Vagina (tissue), 2 donors: ENCODE results near the gene ZMIZ1. TPM values are rescaled to one million over a fixed set of nuclear protein-coding genes. Genes with fewer than 3 reads are reported as not detected.
A peak's percentile ranks its signal among the peaks of the same experiment; 100 is the strongest.

ENCODE experiments used
- DNase-seq, 2 donors: peaks; one replicate each; pipeline ENCODE4 v3.0.0-alpha.2; 2017; ENCODE audit errors: extremely low spot score in 2 of 2
- H3K27ac ChIP-seq: fragments of 200-600 bp; sonication (generic); one replicate; pipeline ENCODE4 v1.5.1; 2019
- H3K27me3 ChIP-seq: fragments of 200-600 bp; sonication (generic); one replicate; pipeline ENCODE4 v1.5.1; 2019
- H3K36me3 ChIP-seq, 2 donors: fragments of 200-600 bp; sonication (generic); one replicate each; pipeline ENCODE4 v1.5.1; 2017 to 2019
- H3K4me1 ChIP-seq: fragments of 200-600 bp; sonication (generic); one replicate; pipeline ENCODE4 v1.5.1; 2019
- H3K4me3 ChIP-seq, 2 donors: fragments of 200-600 bp; sonication (generic); 1 replicate in 1 of 2; 2 replicates in 1 of 2; pipeline ENCODE4 v1.5.1; 2016 to 2019
- H3K9me3 ChIP-seq: fragments of 200-600 bp; sonication (generic); one replicate; pipeline ENCODE4 v1.5.1; 2019
- CTCF ChIP-seq, 3 experiments: fragments of 450-650 bp in 2 of 3; fragments of 200-600 bp in 1 of 3; sonication (generic) in 1 of 3; IDR thresholded peaks; one replicate each; pipeline ENCODE4 v1.5.1; 2017 to 2019; ENCODE audit warnings: antibody characterized with exemption in 3 of 3, mild to moderate bottlenecking in 2 of 3, moderate library complexity in 2 of 3
- POLR2A ChIP-seq, 2 donors: fragments of 450-650 bp; IDR thresholded peaks; one replicate each; pipeline ENCODE4 v1.6.1; 2017; ENCODE audit warnings: antibody characterized with exemption in 2 of 2, mild to moderate bottlenecking in 2 of 2, moderate library complexity in 2 of 2
- POLR2AphosphoS5 ChIP-seq, 2 donors: sonication (generic); formaldehyde crosslinking; IDR thresholded peaks; one replicate each; pipeline ENCODE4 v1.9.0; 2017; ENCODE audit warnings: antibody characterized with exemption in 2 of 2, mild to moderate bottlenecking in 2 of 2, low read depth in 1 of 2; ENCODE audit not compliant: insufficient read depth in 1 of 2
- intact Hi-C: fragments of 100-400 bp; cut with DNase I; formaldehyde crosslinking; loops from one replicate; pipeline ENCODE4 v1.15.1; 2023
- total RNA-seq: library from RNA; depleted of rRNA; stranded (reverse); fragments of >200 nt; gene quantifications from one replicate; pipeline ENCODE4 v1.2.3, GENCODE V29; 2016

Gene ZMIZ1
- total RNA-seq, 1 donor from 2014 or later = 61.4 TPM

- Histone ChIP-seq H3K9me3 (no peaks in the 10 kb centered on the region), H3K4me3 (no peak overlapping the region), H3K4me1 (peaks cover 92% of the 10 kb centered on the region), H3K36me3 (peaks cover 0 to 28% of the 10 kb centered on the region in 2 donors), H3K27me3 (no peaks in the 10 kb centered on the region), H3K27ac (peak overlapping the region; percentile 74)
- DNase-seq = no peak
- TF ChIP-seq POLR2A (IDR thresholded peaks at IDR 0.05) (no peak), CTCF (IDR thresholded peaks at IDR 0.05) (no peak), POLR2AphosphoS5 (IDR thresholded peaks at IDR 0.05; ENCODE audit: insufficient read depth in 1 of 2, low read depth in 1 of 2) (no peak)
- intact Hi-C loops = no loop called here
Observed at GRCh38 chr10:79128923-79129305, 60.1 kb downstream of the ZMIZ1 start.

- H3K27me3 ChIP-seq = no peaks in the 10 kb centered on the region
- H3K9me3 ChIP-seq = no peaks in the 10 kb centered on the region
- H3K4me1 ChIP-seq = peaks cover 92% of the 10 kb centered on the region
- peaks cover 0 to 23% of the 10 kb centered on the region in 2 donors for H3K36me3 ChIP-seq
- peak overlapping the region; percentile 74 for H3K27ac ChIP-seq
- TF ChIP-seq POLR2AphosphoS5 (IDR thresholded peaks at IDR 0.05; ENCODE audit: insufficient read depth in 1 of 2, low read depth in 1 of 2) (peak in 1 of 2 donors; percentile 45), CTCF (IDR thresholded peaks at IDR 0.05) (no peak)
- intact Hi-C loops = no loop called here
- no peak overlapping the region for H3K4me3 ChIP-seq
- DNase-seq = no peak
Observed at GRCh38 chr10:79129361-79129997, 60.7 kb downstream of the ZMIZ1 start.

GRCh38 chr10:79130255-79130654 is 61.5 kb downstream of the ZMIZ1 start:
- no peaks in the 10 kb centered on the region for H3K27me3 ChIP-seq
- no peak for DNase-seq
- TF ChIP-seq POLR2A (IDR thresholded peaks at IDR 0.05) = no peak
- no peak for TF ChIP-seq POLR2AphosphoS5 (IDR thresholded peaks at IDR 0.05; ENCODE audit: insufficient read depth in 1 of 2, low read depth in 1 of 2)
- TF ChIP-seq CTCF (IDR thresholded peaks at IDR 0.05) = no peak
- peak overlapping the region; percentile 74 for H3K27ac ChIP-seq
- no peak overlapping the region for H3K4me3 ChIP-seq
- H3K9me3 ChIP-seq = no peaks in the 10 kb centered on the region
- peaks cover 0 to 18% of the 10 kb centered on the region in 2 donors for H3K36me3 ChIP-seq
- peaks cover 92% of the 10 kb centered on the region for H3K4me1 ChIP-seq
- intact Hi-C loops = no loop called here

- no peak for TF ChIP-seq CTCF (IDR thresholded peaks at IDR 0.05)
- TF ChIP-seq POLR2AphosphoS5 (IDR thresholded peaks at IDR 0.05; ENCODE audit: insufficient read depth in 1 of 2, low read depth in 1 of 2) = no peak
- TF ChIP-seq POLR2A (IDR thresholded peaks at IDR 0.05) = no peak
- intact Hi-C loops = no loop called here
- H3K36me3 ChIP-seq = peaks cover 0 to 13% of the 10 kb centered on the region in 2 donors
- no peaks in the 10 kb centered on the region for H3K27me3 ChIP-seq
- H3K4me1 ChIP-seq = peaks cover 92% of the 10 kb centered on the region
- H3K27ac ChIP-seq = no peak overlapping the region
- H3K9me3 ChIP-seq = no peaks in the 10 kb centered on the region
- no peak for DNase-seq
- no peak overlapping the region for H3K4me3 ChIP-seq
Observed at GRCh38 chr10:79130846-79131245, 62.1 kb downstream of the ZMIZ1 start.

GRCh38 chr10:79131836-79132631 is 63.3 kb downstream of the ZMIZ1 start:
- H3K4me1 ChIP-seq = peaks cover 92% of the 10 kb centered on the region
- intact Hi-C loops = no loop called here
- peak overlapping the region; percentile 30 for H3K27ac ChIP-seq
- TF ChIP-seq POLR2AphosphoS5 (IDR thresholded peaks at IDR 0.05; ENCODE audit: insufficient read depth in 1 of 2, low read depth in 1 of 2) = no peak
- TF ChIP-seq CTCF (IDR thresholded peaks at IDR 0.05) = no peak
- no peak for TF ChIP-seq POLR2A (IDR thresholded peaks at IDR 0.05)
- DNase-seq = no peak
- no peaks in the 10 kb centered on the region for H3K27me3 ChIP-seq
- no peaks in the 10 kb centered on the region for H3K9me3 ChIP-seq
- H3K36me3 ChIP-seq = peaks cover 0 to 8% of the 10 kb centered on the region in 2 donors
- H3K4me3 ChIP-seq = no peak overlapping the region
